RCC 7860 (cell line): ENCODE data around the gene KCNAB1.
A peak's percentile ranks its signal among the peaks of the same experiment; 100 is the strongest.

ENCODE experiments used
- DNase-seq: peaks from one replicate; pipeline ENCODE4 v3.0.0-alpha.2; 2015; ENCODE audit warnings: low spot score
- FAIRE-seq: peaks from 2 replicates; lab custom pipeline; 2012; peaks lifted over from hg19 to GRCh38; lab: Jason Lieb, UNC

Gene KCNAB1

DNA sequence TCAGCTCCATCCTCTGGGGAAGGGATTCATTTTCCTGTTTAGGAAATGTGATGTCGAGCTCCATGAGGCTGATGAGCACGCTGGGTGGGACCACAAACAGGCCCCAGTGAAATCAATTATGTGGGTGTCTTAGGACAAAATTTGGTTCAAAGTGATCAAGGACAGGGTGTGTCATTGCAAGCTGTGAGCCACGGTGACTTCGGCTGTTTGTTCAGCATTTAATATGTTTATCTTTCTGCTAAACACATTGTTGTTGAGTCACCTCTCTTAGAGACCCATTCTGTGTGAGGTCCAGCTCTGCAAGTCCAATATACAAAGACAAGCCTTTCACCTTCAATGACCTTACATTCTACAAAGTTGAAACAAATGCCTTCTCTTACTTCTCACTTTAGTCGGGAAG, 393.2 kb downstream of the KCNAB1 start:
- FAIRE-seq = no peak
- no peak for DNase-seq

DNA sequence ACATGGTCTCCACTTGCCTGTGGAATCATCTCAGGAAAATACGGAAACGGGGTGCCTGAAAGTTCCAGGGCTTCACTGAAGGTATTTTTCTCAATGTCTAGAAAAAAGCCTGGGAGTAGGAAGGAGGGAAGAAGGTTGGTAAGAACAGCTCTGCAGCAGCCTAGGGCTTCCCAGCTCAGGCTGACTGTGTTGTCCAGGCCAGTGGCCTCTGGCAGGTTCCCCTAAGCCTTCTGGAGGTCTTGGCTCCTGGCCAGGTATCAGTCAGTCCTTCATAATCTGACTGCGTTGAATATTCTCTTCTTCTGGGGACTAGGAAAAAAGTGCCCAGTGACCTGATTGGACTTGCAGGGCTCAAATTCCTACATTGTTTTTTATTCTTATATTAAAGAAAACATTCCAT, 395.9 kb downstream of the KCNAB1 start:
- FAIRE-seq (no peak), DNase-seq (no peak)

DNA sequence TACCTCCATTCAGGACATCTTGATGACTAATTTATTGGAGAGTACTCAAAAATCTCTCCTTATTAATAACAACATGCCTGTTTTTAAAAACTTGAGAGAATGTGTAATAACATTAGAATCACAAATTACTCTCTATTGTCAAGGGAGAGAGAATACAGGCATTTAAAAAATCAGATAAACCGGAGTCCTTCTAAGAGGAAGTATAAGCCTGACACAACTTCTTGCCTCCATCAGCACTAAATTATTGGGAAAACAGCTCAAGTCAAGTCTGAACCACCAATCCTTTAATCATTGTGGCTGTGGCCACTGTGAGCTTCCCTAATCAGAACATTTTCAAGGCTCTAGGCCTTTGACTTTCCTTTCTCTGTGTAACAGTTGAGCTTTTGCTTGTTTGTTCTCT, 396.6 kb downstream of the KCNAB1 start:
- FAIRE-seq (no peak), DNase-seq (no peak)

DNA sequence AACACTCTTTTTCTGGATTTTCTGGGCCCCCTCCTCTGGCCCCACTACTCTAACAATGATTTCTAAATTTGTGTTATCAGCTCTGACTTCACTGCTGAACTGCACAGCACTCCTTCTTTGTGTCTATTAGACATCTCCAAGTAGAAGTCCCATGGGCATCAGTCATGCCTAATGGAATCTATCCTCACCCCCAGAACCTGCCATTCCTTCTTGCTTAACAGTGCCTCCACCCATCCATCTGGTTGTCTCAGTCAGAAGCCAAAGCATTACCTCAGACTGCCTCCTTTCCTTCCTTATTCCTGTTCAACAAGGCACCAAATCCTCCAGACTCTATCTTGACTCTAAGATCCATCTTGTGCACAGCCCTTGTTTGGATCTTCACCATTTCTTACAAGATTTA, 398.3 kb downstream of the KCNAB1 start:
- no peak for FAIRE-seq

GRCh38 chr3:156519758-156520162, 399.4 kb downstream of the KCNAB1 start:
- FAIRE-seq (no peak), DNase-seq (no peak)

More for the DNA sequence above, 398.3 kb downstream of the KCNAB1 start:
- no peak for DNase-seq

DNA sequence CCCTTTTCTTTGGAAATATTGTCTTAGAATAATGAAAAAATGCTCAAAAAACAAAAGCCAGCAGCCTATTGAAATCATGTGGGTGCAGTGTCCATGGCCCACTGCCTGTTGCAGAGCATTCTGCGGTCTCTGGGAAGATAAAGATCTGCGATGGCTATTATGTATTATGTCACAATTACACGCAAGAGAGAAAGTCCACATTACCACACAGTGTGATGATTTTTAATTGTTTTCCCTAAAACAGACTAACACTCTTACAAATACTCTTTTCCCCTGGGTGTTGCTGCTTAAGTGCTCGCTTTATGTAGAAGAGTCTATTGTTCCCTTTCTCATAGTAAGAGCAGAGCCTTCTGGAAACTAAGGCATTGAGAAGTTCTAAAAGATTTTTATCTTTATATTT, 402.3 kb downstream of the KCNAB1 start:
- FAIRE-seq = no peak
- no peak for DNase-seq

DNA sequence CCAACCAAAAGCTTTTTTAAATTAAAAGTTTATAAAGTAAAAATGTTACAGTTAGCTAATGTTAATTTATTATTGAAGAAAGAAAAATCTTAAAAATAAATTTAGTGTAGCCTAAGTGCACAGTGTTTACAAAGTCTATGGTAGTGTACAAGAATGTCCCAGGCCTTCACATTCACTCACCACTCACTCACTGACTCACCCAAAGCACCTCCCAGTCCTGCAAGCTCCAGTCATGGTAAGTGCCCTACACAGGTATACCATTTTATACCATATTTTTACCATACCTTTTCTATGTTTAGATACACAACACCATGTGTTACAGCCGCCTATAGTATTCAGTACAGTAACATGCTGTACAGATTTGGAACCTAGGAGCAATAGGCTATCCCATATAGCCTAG, 405.4 kb downstream of the KCNAB1 start:
- DNase-seq (no peak), FAIRE-seq (no peak)

- FAIRE-seq (no peak), DNase-seq (no peak)
Observed at GRCh38 chr3:156527060-156527459, 406.7 kb downstream of the KCNAB1 start.

- DNase-seq = no peak
- FAIRE-seq = no peak
Observed at GRCh38 chr3:156530980-156531379, 410.6 kb downstream of the KCNAB1 start.

DNA sequence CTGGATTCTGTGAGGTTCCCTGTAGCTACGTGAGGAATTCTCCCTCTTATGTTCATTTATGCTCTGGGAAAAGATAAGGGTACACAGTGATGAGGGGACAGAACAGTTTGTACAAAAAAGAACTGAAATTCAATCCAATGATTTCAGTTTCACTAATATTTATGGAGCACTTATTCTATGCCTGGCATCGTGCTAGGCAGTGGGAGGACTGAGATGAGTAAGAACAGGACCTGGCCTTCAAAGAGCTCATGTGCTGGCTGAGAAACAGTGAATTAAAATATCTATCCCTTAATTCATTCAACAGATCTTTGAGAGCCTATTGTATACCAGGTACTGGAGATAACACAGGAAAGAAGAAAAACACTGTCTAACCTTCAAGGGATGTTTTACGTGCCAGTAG, 412.4 kb downstream of the KCNAB1 start:
- no peak for DNase-seq
- FAIRE-seq = no peak

- DNase-seq (no peak), FAIRE-seq (no peak)
Observed at GRCh38 chr3:156533205-156533604, 412.8 kb downstream of the KCNAB1 start.

DNA sequence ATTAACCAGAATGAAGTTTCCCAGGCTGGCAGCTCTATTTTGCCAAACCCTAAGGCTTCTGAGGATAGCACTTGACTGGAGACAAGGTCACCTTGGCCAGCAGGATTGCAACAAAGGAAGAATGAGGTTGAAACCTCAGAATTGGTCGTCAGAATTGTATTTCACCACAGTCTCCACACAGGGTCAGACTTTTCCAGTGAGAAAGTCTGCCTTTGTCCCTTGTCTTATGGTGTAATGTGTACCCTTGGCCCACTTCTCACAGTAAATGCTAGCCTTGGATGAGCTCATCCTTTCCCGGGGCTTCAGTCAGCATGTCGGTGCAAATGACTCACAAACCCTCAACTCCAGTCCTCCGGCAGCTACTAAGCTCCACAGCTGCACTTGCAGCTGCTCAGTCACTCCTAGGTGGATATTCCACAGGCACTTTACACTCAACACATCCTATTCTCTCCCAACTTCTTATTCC, 414.8 kb downstream of the KCNAB1 start:
- FAIRE-seq (peak; percentile 96), DNase-seq (peak; percentile 98)

- no peak for DNase-seq
- no peak for FAIRE-seq
Observed at GRCh38 chr3:156535798-156536197, 415.4 kb downstream of the KCNAB1 start.

- FAIRE-seq = no peak
- DNase-seq = no peak
Observed at GRCh38 chr3:156536524-156537316, 416.3 kb downstream of the KCNAB1 start.

- FAIRE-seq (no peak), DNase-seq (no peak)
Observed at GRCh38 chr3:156539051-156539450, 418.7 kb downstream of the KCNAB1 start.

DNA sequence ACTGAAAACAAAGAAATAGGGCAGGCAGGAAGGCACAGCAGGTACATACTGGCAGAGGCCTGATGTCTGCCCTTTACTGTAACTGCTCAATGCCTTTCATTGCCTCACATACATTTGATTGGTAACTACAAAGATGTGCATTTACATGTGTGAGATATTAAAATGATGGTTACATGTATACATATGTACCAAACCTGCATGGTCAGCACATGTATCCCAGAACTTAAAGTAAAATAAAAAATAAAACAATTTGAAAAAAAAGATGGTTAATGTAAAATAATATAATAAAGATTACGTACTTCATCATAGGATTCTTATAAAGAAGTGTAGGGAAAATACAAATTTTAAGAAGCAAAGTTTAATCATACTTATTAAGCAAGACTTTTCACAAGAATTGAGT, 419.4 kb downstream of the KCNAB1 start:
- FAIRE-seq = no peak
- no peak for DNase-seq

GRCh38 chr3:156542101-156543042, 422.0 kb downstream of the KCNAB1 start:
- DNase-seq = no peak
- no peak for FAIRE-seq

DNA sequence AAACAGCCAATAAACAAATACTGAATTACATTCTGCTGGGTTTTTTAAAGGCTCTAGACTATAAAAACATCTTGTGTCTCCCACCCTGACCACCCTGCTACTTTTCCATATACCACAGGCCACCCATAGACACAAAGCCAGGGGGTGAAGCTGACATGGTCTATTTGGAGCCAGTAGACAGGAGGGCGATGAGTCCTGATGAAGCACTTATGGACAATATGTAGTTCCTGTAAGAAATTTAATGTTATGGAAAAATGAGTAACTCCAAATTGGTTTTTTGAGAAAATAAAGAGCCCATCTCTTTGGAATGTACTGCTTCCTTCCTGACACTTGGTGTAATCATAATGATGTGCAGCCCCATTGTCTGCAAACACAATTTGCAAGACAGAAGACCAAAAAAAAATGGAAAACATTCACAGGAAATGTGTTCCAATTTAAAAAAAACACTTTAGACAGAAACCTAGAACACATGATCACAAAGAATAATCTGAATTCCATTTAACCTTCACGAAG, 422.7 kb downstream of the KCNAB1 start:
- FAIRE-seq = no peak

GRCh38 chr3:156547637-156548036, 427.3 kb downstream of the KCNAB1 start:
- DNase-seq = no peak
- no peak for FAIRE-seq

More for the DNA sequence above, 422.7 kb downstream of the KCNAB1 start:
- DNase-seq = no peak

DNA sequence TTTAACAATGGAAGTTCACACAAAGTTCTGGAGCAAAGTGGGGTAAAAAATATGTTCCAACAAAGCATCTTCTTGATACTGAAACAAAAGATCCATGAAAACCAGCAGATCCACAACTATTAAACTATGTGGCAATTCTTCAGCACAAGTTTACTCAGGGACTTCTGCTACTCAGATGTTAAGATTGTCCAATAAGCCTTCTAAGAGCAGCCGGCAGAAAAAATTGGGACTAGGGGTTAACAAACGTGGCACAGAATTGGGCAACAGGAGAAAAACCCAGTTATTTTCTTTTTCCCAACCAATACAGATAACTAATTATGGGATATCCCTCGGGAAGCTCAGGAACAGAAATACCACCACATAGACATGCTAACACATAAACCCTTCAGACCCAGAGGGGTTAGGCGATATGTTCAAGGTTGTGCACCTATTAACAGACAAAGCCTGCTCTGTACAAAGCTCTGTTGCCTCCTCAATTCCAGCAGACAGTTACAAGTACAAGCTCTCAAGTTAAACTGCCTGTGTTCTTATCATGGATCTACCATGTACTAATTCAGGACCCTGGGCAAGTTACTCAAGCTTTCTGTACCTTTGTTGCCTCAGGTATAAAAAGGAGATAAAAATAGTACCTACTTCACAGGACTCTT, 427.8 kb downstream of the KCNAB1 start:
- no peak for FAIRE-seq
- no peak for DNase-seq

DNA sequence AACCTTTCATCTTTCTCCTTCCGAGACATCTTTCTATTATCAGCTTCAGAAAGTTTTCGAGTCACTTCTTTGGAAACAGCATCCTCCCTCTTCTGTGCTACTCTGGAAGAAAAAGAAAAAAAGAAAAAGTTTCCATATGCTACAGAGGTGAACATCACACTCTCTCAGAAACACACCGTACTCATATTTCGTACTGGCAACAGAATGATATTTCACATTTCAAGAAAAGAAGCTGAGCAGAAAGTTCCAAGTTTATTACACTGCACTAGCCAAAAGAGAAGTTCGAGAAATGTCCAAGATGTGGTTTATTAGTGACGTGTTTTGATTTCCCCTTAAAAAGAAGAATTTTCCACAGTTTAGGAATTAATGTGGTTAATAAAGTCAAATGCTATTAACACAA, 428.5 kb downstream of the KCNAB1 start:
- no peak for FAIRE-seq

More for the DNA sequence above, 428.5 kb downstream of the KCNAB1 start:
- DNase-seq = no peak
